K562 (cell line): ENCODE measurements around the gene CPZ. TPM values are rescaled to one million over a fixed set of nuclear protein-coding genes. Genes with fewer than 3 reads are reported as not detected.

Source experiments
- ATAC-seq: fragments of 200-7000 bp; cut with Tn5 transposase; 3 replicates; pipeline ENCODE4 v1.9.1; 2020; ENCODE audit warnings: moderate library complexity
- BruUV-seq: library from RNA; stranded (reverse); fragments of 400-500 nt; replicated peaks from 2 replicates; lab custom pipeline; 2021; lab: Mats Ljungman, UMichigan
- CTCF ChIA-PET: fragments of 300-600 bp; formaldehyde crosslinking; extraction: SDS; loops from one replicate; lab custom pipeline; 2021; ENCODE audit warnings: low intra/inter-chr PET ratio; lab: Yijun Ruan, JAX
- POLR2A ChIA-PET: fragments of 300-600, 350-650 bp; sonication (Branson Sonifier 250); formaldehyde crosslinking; extraction: SDS; loops from one replicate; lab custom pipeline; 2021; ENCODE audit warnings: antibody characterized with exemption, inconsistent platforms; lab: Yijun Ruan, JAX
- DNase-seq, 4 experiments: peaks; one replicate each; pipeline versions ENCODE4 v3.0.0 to v3.0.0-alpha.2; 2011 to 2018; ENCODE audit warnings: low spot score in 3 of 4, mixed read lengths in 3 of 4; ENCODE audit errors: extremely low read depth in 1 of 4
- FAIRE-seq: peaks from 2 replicates; lab custom pipeline; 2011; peaks lifted over from hg19 to GRCh38; lab: Jason Lieb, UNC
- H2AFZ ChIP-seq: 2 replicates; pipeline ENCODE4 v1.6.0; 2011; ENCODE audit warnings: low read depth, low read length, control low read depth, inconsistent platforms
- H3K27ac ChIP-seq: fragments of 200-600 bp; 3 replicates; pipeline ENCODE4 v1.8.0; 2011; ENCODE audit warnings: low read depth, mild to moderate bottlenecking, control low read depth, inconsistent platforms, low read length, moderate library complexity, mixed read lengths; ENCODE audit errors: extremely low read depth
- H3K27me3 ChIP-seq, 2 experiments: fragments of 300-600 bp in 1 of 2; 2 replicates in 1 of 2; 3 replicates in 1 of 2; pipeline versions ENCODE4 v1.6.0 to v1.8.0; 2011; ENCODE audit warnings: inconsistent platforms in 2 of 2, low read length in 2 of 2, mild to moderate bottlenecking in 1 of 2, mixed read lengths in 1 of 2, moderate library complexity in 1 of 2; ENCODE audit not compliant: control insufficient read depth in 2 of 2, insufficient read depth in 2 of 2
- H3K36me3 ChIP-seq: fragments of 300-600 bp; 3 replicates; pipeline ENCODE4 v1.8.0; 2011; ENCODE audit warnings: mild to moderate bottlenecking, low read length, inconsistent platforms; ENCODE audit not compliant: control insufficient read depth, insufficient read depth
- H3K4me1 ChIP-seq, 2 experiments: fragments of 200-600 bp in 1 of 2; replicated peaks in 1 of 2; 2 replicates in 1 of 2; 3 replicates in 1 of 2; pipeline versions ENCODE4 v1.5.1 to v1.8.0; 2011; ENCODE audit warnings: inconsistent platforms in 2 of 2, low read length in 2 of 2, mild to moderate bottlenecking in 1 of 2, mixed read lengths in 1 of 2, moderate library complexity in 1 of 2; ENCODE audit not compliant: control insufficient read depth in 2 of 2, insufficient read depth in 2 of 2
- H3K4me2 ChIP-seq: 2 replicates; pipeline ENCODE4 v1.6.1; 2011; ENCODE audit warnings: low read length, control low read depth, inconsistent platforms, mixed read lengths; ENCODE audit not compliant: insufficient read depth
- H3K4me3 ChIP-seq: fragments of 200-600 bp; sonication (generic), shearing (Covaris generic); 2 replicates; pipeline ENCODE4 v1.5.1; 2016; ENCODE audit warnings: control low read depth, inconsistent platforms
- H3K79me2 ChIP-seq: fragments of 200-600 bp; 3 replicates; pipeline ENCODE4 v1.8.0; 2011; ENCODE audit warnings: low read length, inconsistent platforms; ENCODE audit not compliant: control insufficient read depth, insufficient read depth
- H3K9ac ChIP-seq, 2 experiments: 2 replicates each; pipeline versions ENCODE4 v1.6.0 to v1.6.1; 2011; ENCODE audit warnings: low read depth in 2 of 2, low read length in 2 of 2, control low read depth in 1 of 2, inconsistent platforms in 1 of 2, mild to moderate bottlenecking in 1 of 2, mixed read lengths in 1 of 2; ENCODE audit not compliant: insufficient read depth in 1 of 2
- H3K9me1 ChIP-seq: one replicate; pipeline ENCODE4 v1.6.0; 2011; ENCODE audit warnings: inconsistent platforms, mild to moderate bottlenecking, low read length, moderate library complexity; ENCODE audit not compliant: control insufficient read depth, insufficient read depth
- H3K9me3 ChIP-seq: replicated peaks from 2 replicates; pipeline ENCODE4 v1.5.1; 2011; ENCODE audit warnings: low read depth, low read length, inconsistent platforms; ENCODE audit not compliant: control insufficient read depth, insufficient read depth
- H4K20me1 ChIP-seq: replicated peaks from 2 replicates; pipeline ENCODE4 v1.6.1; 2011; ENCODE audit warnings: low read length, inconsistent platforms, mixed read lengths; ENCODE audit not compliant: control insufficient read depth, insufficient read depth
- KLF10 ChIP-seq: fragments of 250-450 bp; sonication (Bioruptor Pico); IDR thresholded peaks from 2 replicates; pipeline ENCODE4 v1.6.1; 2021; ENCODE audit warnings: matching md5 sums
- KLF16 ChIP-seq: IDR thresholded peaks from 2 replicates; pipeline ENCODE4 v1.6.1; 2016; ENCODE audit warnings: antibody characterized with exemption
- MCM2 ChIP-seq: fragments of 450-650 bp; IDR thresholded peaks from 2 replicates; pipeline ENCODE4 v1.6.1; 2017; ENCODE audit warnings: low read depth, mild to moderate bottlenecking
- SMAD2 ChIP-seq: fragments of 150-350 bp; IDR thresholded peaks from 2 replicates; pipeline ENCODE4 v1.6.1; 2014; ENCODE audit warnings: low read depth, mild to moderate bottlenecking, low read length
- SMARCA5 ChIP-seq: fragments of 450-650 bp; IDR thresholded peaks from 2 replicates; pipeline ENCODE4 v1.6.1; 2016
- WGBS: fragments of 100-300 bp; shearing (Covaris generic); methylation state at CpG from one replicate; pipeline ENCODE4 v1.1.6; 2016; ENCODE audit warnings: low coverage, mixed read lengths; ENCODE audit not compliant: insufficient coverage; ENCODE audit errors: missing lambda C conversion rate; 5-methylcytosine and 5-hydroxymethylcytosine counted together
- in situ Hi-C: fragments of 300-500 bp; cut with MboI; formaldehyde crosslinking; loops from 4 replicates; pipeline ENCODE4 v1.15.0; 2018; ENCODE audit warnings: inconsistent platforms, mixed read lengths
- intact Hi-C: fragments of 100-400 bp; cut with micrococcal nuclease; formaldehyde crosslinking; loops from 2 replicates; pipeline ENCODE4 v1.14.2; 2022
- polyA plus RNA-seq, 8 experiments: library from polyadenylated mRNA; depleted of rRNA in 4 of 8; stranded (reverse) in 5 of 8; unstranded in 3 of 8; fragments of >200 nt; fragmentation: Nextera tagmentation in 2 of 8; fragmentation: Illumina TruSeq in 1 of 8; extraction: Ambion mirVana in 2 of 8; extraction: Trizol in 1 of 8; gene quantifications; 2 replicates each; pipeline versions ENCODE4 v1.2.1 to v1.2.3, GENCODE V29; 2011 to 2014; ENCODE audit warnings: inconsistent platforms in 1 of 8, missing spikeins in 1 of 8
- total RNA-seq, 7 experiments: library from RNA; depleted of rRNA in 6 of 7; stranded (reverse); fragments of >200 nt in 6 of 7; fragmentation: Illumina TruSeq in 2 of 7; extraction: Trizol in 2 of 7; gene quantifications; 2 replicates each; pipeline versions ENCODE4 v1.2.1 to v1.2.3, GENCODE V29; 2011 to 2021; ENCODE audit warnings: low replicate concordance in 1 of 7
- TF ChIP-seq, protein P1 (sequence below): fragments of 450-650 bp; formaldehyde crosslinking; IDR thresholded peaks from 2 replicates; pipeline ENCODE4 v1.4.0; 2020; ENCODE audit warnings: mild to moderate bottlenecking, moderate library complexity
- TF ChIP-seq, protein P2 (sequence below): fragments of 450-650 bp; conservative IDR thresholded peaks from 2 replicates; pipeline ENCODE4 v1.6.1; 2016; ENCODE audit warnings: missing genetic modification characterization, low read depth, mild to moderate bottlenecking, control low read depth, missing compliant biosample characterization

CPZ gene
- total and polyA plus RNA-seq, 9 of the 15 experiments (the other 6 are each of a cell fraction or from before 2014, with no cell fraction given), result 0.06 to 2.2 (median 1.2) TPM; not detected in 1

DNA sequence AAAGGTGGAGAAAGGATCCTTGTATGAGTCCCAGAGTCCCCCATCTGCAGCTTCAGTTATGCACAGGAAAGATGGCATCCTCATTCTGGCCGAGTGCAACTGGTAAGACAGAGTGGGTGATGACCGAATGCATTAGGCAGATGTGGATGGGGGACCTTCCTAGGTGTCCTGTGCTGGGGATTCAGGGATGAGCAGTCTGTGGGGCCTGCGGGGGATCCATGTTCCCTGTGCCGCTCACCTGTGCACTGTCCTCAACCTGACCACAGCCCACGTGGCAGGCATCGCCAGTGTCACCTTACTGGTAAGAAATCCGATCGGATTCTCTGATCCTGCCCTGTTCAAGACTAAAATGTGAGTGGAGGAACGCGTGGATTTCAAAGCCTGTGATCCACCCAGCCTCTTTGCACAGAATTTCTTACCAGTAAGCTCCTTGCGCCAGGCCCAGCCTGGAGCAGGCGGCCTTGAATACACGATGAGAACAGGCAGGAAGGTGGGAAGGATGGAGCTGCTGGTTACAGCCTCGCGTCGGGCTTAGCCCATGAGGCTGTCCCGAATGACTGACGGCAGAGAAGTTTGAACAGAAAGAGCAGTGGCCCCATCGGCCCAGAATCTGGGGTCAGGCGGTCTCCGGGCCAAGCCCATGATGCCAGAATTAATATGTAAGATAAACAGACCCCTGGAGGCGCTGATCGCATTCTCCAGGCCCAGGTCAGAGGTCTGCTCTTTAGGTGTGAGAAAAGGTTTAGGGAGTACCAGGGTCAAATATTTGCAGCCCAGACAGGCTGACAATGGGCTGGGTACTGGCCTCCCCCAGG, 56.5 kb downstream of the CPZ start (continued):
- no peak for TF ChIP-seq SMARCA5

DNA sequence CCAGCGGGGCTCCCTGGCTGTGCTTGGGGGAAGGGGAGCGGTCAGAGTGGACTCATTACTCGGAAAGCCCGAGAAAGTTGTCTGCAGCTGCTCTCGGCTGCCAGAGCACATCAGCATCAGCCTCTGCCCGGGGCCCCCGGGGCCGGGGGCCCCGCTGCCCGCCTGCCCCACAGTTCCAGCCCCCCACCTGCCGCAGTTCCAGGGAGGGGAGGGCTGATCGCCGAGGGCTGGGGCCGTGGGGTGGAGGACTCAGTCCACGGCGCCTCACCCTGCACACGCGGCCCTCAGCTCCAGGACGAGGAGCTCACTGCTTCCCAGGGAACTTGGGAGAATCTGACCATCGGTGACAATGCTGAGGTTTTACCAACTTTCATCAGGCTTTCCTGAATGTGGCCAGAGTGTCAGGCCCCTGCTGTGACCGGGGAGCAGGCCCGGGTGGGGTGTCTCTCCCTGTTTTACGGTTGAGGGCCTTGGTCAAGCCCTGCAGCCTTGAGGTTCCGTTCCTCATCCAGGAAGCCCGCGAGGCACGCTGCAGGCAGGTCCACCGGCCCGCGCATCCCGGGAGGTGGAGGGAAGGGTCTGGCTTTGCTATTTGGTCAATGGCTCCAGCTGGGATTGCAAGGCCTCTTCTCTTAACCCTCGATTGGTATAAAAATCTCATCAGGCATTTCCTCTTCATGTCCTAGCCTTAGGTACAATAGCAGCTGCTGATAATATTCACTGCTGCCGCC, 57.2 kb downstream of the CPZ start:
- in situ Hi-C loops, result no loop called here
- CTCF ChIA-PET, result no interaction called here
- no peaks in the 10 kb centered on the region for H3K79me2 ChIP-seq
- H3K36me3 ChIP-seq, result no peaks in the 10 kb centered on the region
- DNase-seq (no peak), ATAC-seq (no peak), FAIRE-seq (no peak)
- H3K27me3 ChIP-seq, result peaks cover 24 to 82% of the 10 kb centered on the region in 2 experiments
- WGBS, result under 1% methylated on average over 19 of the region's 33 CpGs
- intact Hi-C loops, result no loop called here
- POLR2A ChIA-PET, result interaction anchor here (0.6 to 1.6 kb wide), 4 partner anchors 9 to 195 kb away, joined by 3 read pairs; no protein-coding TSS in a partner anchor
- no TSS peak for BruUV-seq
- no peaks in the 10 kb centered on the region for H3K9me1 ChIP-seq
- no peak overlapping the region for H2AFZ ChIP-seq
- no peaks in the 10 kb centered on the region for H3K9me3 ChIP-seq
- TF ChIP-seq, protein P1, sequence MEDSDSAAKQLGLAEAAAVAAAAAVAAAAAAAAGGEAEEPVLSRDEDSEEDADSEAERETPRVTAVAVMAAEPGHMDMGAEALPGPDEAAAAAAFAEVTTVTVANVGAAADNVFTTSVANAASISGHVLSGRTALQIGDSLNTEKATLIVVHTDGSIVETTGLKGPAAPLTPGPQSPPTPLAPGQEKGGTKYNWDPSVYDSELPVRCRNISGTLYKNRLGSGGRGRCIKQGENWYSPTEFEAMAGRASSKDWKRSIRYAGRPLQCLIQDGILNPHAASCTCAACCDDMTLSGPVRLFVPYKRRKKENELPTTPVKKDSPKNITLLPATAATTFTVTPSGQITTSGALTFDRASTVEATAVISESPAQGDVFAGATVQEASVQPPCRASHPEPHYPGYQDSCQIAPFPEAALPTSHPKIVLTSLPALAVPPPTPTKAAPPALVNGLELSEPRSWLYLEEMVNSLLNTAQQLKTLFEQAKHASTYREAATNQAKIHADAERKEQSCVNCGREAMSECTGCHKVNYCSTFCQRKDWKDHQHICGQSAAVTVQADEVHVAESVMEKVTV (CRISPR knock-in tag), result no peak
- TF ChIP-seq, protein P2, sequence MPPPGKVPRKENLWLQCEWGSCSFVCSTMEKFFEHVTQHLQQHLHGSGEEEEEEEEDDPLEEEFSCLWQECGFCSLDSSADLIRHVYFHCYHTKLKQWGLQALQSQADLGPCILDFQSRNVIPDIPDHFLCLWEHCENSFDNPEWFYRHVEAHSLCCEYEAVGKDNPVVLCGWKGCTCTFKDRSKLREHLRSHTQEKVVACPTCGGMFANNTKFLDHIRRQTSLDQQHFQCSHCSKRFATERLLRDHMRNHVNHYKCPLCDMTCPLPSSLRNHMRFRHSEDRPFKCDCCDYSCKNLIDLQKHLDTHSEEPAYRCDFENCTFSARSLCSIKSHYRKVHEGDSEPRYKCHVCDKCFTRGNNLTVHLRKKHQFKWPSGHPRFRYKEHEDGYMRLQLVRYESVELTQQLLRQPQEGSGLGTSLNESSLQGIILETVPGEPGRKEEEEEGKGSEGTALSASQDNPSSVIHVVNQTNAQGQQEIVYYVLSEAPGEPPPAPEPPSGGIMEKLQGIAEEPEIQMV (tag), result no peak
- no peak for TF ChIP-seq KLF16
- TF ChIP-seq KLF10 (CRISPR knock-in tag), result no peak
- no peak for TF ChIP-seq MCM2
- no peak for TF ChIP-seq SMAD2
- no peak overlapping the region for H3K4me2 ChIP-seq
- H4K20me1 ChIP-seq, result no peaks in the 10 kb centered on the region
- no peaks in the 10 kb centered on the region for H3K4me1 ChIP-seq
- H3K4me3 ChIP-seq, result no peak overlapping the region
- no peak overlapping the region for H3K27ac ChIP-seq
- H3K9ac ChIP-seq, result no peak overlapping the region
